ENCODE results near the gene BRD7. TPM values are rescaled to one million over a fixed set of nuclear protein-coding genes. Genes with fewer than 3 reads are reported as not detected.
"Not testable (repeated sequence)": the region's sequence is repeated elsewhere in the genome, so short reads cannot be mapped to it uniquely, and the experiment has no call there.

BRD7 gene
- total RNA-seq, 1 experiment from 2014 or later: 81.6 TPM

GRCh38 chr16:50354629-50355456 is 13.9 kb downstream of the BRD7 start:
- Histone ChIP-seq H3K36me3 (peaks cover 61% of the 10 kb centered on the region), H3K27ac (no peak overlapping the region), H3K27me3 (no peaks in the 10 kb centered on the region), H3K4me1 (no peaks in the 10 kb centered on the region), H3K9me3 (replicated peaks) (no peaks in the 10 kb centered on the region), H3K4me3 (no peak overlapping the region)
- peak in 1 of 2 experiments; percentile 53 for DNase-seq

- Histone ChIP-seq H3K27ac (no peak overlapping the region), H3K4me3 (no peak overlapping the region), H3K9me3 (replicated peaks) (no peaks in the 10 kb centered on the region), H3K36me3 (peaks cover 61% of the 10 kb centered on the region), H3K27me3 (no peaks in the 10 kb centered on the region), H3K4me1 (no peaks in the 10 kb centered on the region)
- DNase-seq: no peak
Observed at GRCh38 chr16:50354082-50354481, 14.7 kb downstream of the BRD7 start.

GRCh38 chr16:50351952-50352351 is 16.8 kb downstream of the BRD7 start:
- Histone ChIP-seq H3K4me3 (no peak overlapping the region), H3K27ac (no peak overlapping the region), H3K36me3 (peaks cover 64% of the 10 kb centered on the region), H3K4me1 (no peaks in the 10 kb centered on the region), H3K9me3 (replicated peaks) (no peaks in the 10 kb centered on the region), H3K27me3 (no peaks in the 10 kb centered on the region)
- DNase-seq: no peak

GRCh38 chr16:50351116-50351515 is 17.7 kb downstream of the BRD7 start:
- Histone ChIP-seq H3K9me3 (replicated peaks) (no peaks in the 10 kb centered on the region), H3K27ac (no peak overlapping the region), H3K27me3 (no peaks in the 10 kb centered on the region), H3K36me3 (peaks cover 64% of the 10 kb centered on the region), H3K4me1 (no peaks in the 10 kb centered on the region), H3K4me3 (no peak overlapping the region)
- no peak for DNase-seq

- not testable (repeated sequence) for H3K4me3 ChIP-seq; DNase-seq; H3K9me3 ChIP-seq (replicated peaks); H3K27me3 ChIP-seq; H3K27ac ChIP-seq; H3K4me1 ChIP-seq
- H3K36me3 ChIP-seq: peaks cover 54% of the 10 kb centered on the region
Observed at GRCh38 chr16:50345210-50345609, 23.6 kb downstream of the BRD7 start.

GRCh38 chr16:50343566-50343965 is 25.2 kb downstream of the BRD7 start:
- not testable (repeated sequence) for H3K27ac ChIP-seq; H3K27me3 ChIP-seq; H3K4me3 ChIP-seq; DNase-seq; H3K4me1 ChIP-seq; H3K9me3 ChIP-seq (replicated peaks)
- peaks cover 56% of the 10 kb centered on the region for H3K36me3 ChIP-seq

- H3K9me3 ChIP-seq (replicated peaks): no peaks in the 10 kb centered on the region
Observed at GRCh38 chr16:50340578-50340977, 28.2 kb downstream of the BRD7 start.

GRCh38 chr16:50338371-50339231 is 30.2 kb downstream of the BRD7 start:
- Histone ChIP-seq H3K36me3 (peaks cover 64% of the 10 kb centered on the region), H3K4me1 (0 out of 2 replicates have a peak, but pooled peaks cover 2% of the 10 kb centered on the region), H3K27ac (no peak overlapping the region), H3K9me3 (replicated peaks) (no peaks in the 10 kb centered on the region), H3K4me3 (no peak overlapping the region), H3K27me3 (no peaks in the 10 kb centered on the region)
- no peak for DNase-seq

More at GRCh38 chr16:50340578-50340977, 28.2 kb downstream of the BRD7 start:
- Histone ChIP-seq H3K27ac (no peak overlapping the region), H3K36me3 (peaks cover 62% of the 10 kb centered on the region), H3K27me3 (no peaks in the 10 kb centered on the region), H3K4me1 (0 out of 2 replicates have a peak, but pooled peaks cover 2% of the 10 kb centered on the region), H3K4me3 (no peak overlapping the region)
- DNase-seq: no peak

GRCh38 chr16:50336884-50337283 is 31.9 kb downstream of the BRD7 start:
- Histone ChIP-seq H3K27me3 (no peaks in the 10 kb centered on the region), H3K36me3 (peaks cover 62% of the 10 kb centered on the region), H3K4me3 (no peak overlapping the region), H3K9me3 (replicated peaks) (no peaks in the 10 kb centered on the region; the same call in 1 of the 2 replicates), H3K27ac (no peak overlapping the region), H3K4me1 (0 out of 2 replicates have a peak, but pooled peaks cover 2% of the 10 kb centered on the region)
- DNase-seq: no peak

GRCh38 chr16:50335196-50335958 is 33.4 kb downstream of the BRD7 start:
- no peaks in the 10 kb centered on the region for H3K27me3 ChIP-seq
- H3K27ac ChIP-seq: no peak overlapping the region
- 0 out of 2 replicates have a peak, but pooled peaks cover under 1% of the 10 kb centered on the region for H3K4me1 ChIP-seq
- no peak for DNase-seq
- no peaks in the 10 kb centered on the region; the same call in 1 of the 2 replicates for H3K9me3 ChIP-seq (replicated peaks)
- no peak overlapping the region for H3K4me3 ChIP-seq
- H3K36me3 ChIP-seq: peaks cover 66% of the 10 kb centered on the region

GRCh38 chr16:50334106-50334975 is 34.4 kb downstream of the BRD7 start:
- Histone ChIP-seq H3K4me3 (no peak overlapping the region), H3K9me3 (replicated peaks) (no peaks in the 10 kb centered on the region; the same call in 1 of the 2 replicates), H3K27me3 (no peaks in the 10 kb centered on the region), H3K27ac (no peak overlapping the region), H3K4me1 (no peaks in the 10 kb centered on the region), H3K36me3 (peaks cover 58% of the 10 kb centered on the region)
- no peak for DNase-seq

GRCh38 chr16:50332599-50332998 is 36.2 kb downstream of the BRD7 start:
- no peak for DNase-seq
- Histone ChIP-seq H3K36me3 (peaks cover 59% of the 10 kb centered on the region), H3K4me3 (no peak overlapping the region), H3K9me3 (replicated peaks) (no peaks in the 10 kb centered on the region; the same call in 1 of the 2 replicates), H3K4me1 (no peaks in the 10 kb centered on the region), H3K27ac (no peak overlapping the region), H3K27me3 (no peaks in the 10 kb centered on the region)

GRCh38 chr16:50331570-50331969 is 37.2 kb downstream of the BRD7 start:
- Histone ChIP-seq H3K4me1 (no peaks in the 10 kb centered on the region), H3K9me3 (replicated peaks) (no peaks in the 10 kb centered on the region; the same call in 1 of the 2 replicates), H3K27me3 (no peaks in the 10 kb centered on the region), H3K27ac (no peak overlapping the region), H3K36me3 (peaks cover 58% of the 10 kb centered on the region), H3K4me3 (no peak overlapping the region)
- DNase-seq: no peak
